Stimulated activated CD4-positive, alpha-beta T cell treated with anti-CD3 and anti-CD28 coated beads, Interleukin-15, amount 100 ng/mL, for 1 hour (primary cell): ENCODE results near the gene HDAC7.

Experiments
- DNase-seq, 2 donors: peaks; one replicate each; pipeline ENCODE4 v3.0.0-alpha.2; 2020; ENCODE audit warnings: low read depth in 1 of 2, low spot score in 1 of 2

The HDAC7 gene

GRCh38 chr12:47734725-47735480 lies 84.8 kb downstream of the HDAC7 start:
- no peak for DNase-seq

- no peak for DNase-seq
Measured at GRCh38 chr12:47733142-47733541, 86.6 kb downstream of the HDAC7 start.
